ENCODE results near the gene SV2A.
"Not testable (repeated sequence)": the region's sequence is repeated elsewhere in the genome, so short reads cannot be mapped to it uniquely, and the experiment has no call there.

The SV2A gene

DNA sequence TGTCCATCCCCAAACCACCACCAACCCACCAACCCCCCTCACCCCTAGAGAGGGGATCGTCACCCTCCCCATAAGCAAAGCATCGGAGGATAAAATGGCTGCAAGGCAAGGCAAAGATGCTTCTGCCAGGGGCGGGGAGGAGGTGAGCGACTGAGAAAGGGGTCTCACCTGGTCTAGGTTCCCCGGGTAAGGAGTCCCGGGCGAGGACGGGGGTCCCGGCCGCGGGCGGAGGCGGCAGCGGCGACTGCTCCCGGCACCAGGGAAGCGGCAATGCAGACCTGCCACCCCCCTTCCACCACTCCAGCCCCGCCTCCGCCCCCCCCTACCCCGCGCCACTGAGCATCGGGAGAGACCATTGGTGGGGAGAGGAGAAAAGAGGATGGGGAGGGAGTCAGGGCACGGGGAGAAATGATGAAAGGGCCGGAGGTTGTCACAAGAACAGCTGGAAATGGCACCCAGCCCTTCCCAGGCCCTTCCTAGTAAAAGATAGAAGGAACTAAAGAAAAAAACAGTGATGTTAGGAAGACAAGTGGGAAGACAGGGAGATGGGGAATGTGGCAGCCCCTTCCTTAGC is at the start of gene SV2A:
TSS of gene SV2A (minus strand) at position 274 of the 574 bp plus-strand sequence. CDS start 4,004 bp downstream, outside the sequence.
- peak; percentile 78 for DNase-seq (ENCODE audit: low spot score)

DNA sequence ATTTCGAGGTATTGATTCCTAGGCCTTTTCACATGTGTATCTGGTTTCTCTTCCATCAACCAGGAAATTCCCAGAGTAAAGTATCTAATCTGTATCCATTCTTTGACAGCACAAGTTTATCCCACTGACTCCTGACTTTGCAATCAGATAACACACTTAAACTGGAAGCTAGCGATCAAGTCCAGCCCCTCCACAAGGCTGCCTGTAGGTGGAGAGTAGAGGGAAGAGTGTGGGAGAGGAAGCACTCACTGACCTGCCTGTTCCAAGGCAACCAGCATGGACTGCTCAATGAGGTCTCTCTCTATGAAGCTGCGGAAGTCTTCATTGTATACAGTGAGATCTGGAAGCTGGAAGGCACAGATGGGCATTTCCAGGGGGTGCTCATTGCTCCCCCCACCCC is 49.4 kb upstream of the SV2A start:
- DNase-seq (ENCODE audit: low spot score), result no peak

DNA sequence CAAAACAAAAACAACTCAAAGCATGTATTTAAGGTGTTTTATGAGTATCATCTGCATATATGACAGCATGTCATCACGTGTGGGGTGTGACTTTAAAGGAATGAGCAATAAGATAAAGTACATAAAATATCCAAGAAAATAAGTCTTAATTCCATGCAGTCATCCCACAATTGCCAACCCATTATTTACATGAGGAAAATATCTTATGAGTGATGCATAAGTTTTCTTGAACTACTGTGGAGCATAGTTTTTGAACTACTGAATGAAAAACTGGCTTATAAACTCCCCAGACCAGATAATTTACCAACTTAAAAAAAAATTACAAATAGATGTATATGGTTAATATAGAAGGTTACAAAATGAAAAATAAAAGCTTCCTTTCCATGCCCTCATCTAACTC is 48.8 kb upstream of the SV2A start:
- DNase-seq (ENCODE audit: low spot score), result no peak

GRCh38 chr1:149965440-149965839 is 47.8 kb upstream of the SV2A start:
- DNase-seq (ENCODE audit: low spot score), result no peak

DNA sequence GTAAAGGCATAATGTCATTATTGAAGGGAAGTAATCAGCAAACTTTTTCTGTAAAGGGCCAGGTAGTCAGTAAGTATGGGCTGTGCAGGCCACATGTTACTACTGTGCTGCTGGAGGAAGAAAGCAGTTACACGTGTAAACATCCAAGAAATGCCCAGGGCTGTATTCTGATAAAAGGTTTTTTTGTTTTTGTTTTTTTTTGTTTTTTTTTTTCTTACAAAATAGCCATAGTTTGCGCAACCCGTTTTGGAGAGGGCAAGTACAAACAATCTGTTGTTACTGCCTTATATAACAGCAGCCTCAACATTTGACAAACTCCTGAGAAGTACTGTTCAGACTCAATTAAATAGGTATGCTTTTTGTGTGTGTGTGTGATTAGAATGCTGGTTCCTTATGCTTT is 45.7 kb upstream of the SV2A start:
- DNase-seq (ENCODE audit: low spot score), result no peak

- no peak for DNase-seq (ENCODE audit: low spot score)
Measured at GRCh38 chr1:149962736-149963135, 45.1 kb upstream of the SV2A start.

DNA sequence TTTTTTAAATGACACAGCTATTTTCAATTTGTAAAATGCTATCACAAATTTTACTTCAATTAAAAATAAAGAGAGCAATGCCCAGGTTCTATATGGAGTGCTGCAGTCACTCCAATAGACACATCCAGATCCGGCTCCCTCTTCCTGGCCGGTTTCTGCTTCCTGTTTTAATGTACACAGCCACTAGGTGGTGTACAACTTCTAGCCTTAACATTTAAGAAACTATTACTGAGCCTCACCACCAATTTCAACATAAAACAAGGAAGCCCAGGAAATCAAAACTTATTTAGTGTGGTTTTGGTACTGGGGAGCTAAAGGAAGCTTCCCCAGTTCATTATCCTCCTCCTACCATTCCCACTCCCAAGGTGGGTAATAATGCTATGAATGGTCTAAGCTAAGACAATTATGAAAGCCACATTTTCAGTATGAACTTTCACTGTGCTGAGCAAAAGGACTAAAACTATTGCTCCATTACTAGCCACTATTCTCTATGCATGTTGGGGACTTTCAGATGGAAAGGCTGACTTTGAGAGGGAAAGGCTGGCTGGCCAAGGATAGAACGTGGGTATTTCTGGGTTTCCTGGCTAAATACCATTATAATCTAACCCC is 44.5 kb upstream of the SV2A start:
- DNase-seq (ENCODE audit: low spot score), result peak; percentile 79

DNA sequence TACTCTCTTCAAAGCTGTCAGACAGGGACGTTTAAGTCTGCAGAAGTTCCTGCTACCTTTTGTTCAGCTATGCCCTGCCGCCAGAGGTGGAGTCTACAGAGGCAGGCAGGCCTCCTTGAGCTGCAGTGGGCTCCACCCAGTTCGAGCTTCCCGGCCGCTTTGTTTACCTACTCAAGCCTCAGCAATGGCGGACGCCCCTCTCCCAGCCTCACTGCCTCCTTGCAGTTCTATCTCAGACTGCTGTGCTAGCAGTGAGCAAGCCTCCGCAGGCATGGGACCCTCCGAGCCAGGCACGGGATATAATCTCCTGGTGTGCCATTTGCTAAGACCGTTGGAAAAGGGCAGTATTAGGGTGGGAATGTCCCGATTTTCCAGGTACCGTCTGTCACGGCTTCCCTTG is 39.9 kb upstream of the SV2A start:
- DNase-seq (ENCODE audit: low spot score), result not testable (repeated sequence)

DNA sequence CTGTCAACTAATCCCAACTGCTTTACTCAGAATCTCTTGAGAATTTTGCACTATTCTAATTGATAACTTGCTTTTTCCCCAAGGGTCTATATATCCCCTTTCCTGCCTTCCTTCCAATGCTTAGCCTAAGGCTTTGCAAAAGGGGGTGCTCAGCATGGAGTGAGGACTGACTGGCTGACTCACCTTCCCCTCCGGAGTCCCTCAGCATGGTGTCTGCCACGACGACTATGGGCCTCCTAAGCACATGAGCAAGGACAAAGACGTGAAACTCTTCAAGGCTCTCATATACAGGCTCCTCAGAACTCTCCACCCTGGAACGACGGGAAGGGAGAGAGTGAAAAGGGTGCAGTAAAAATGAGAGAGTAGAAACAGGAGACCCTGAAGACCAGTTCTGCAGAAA is 32.3 kb upstream of the SV2A start:
- DNase-seq (ENCODE audit: low spot score), result no peak

DNA sequence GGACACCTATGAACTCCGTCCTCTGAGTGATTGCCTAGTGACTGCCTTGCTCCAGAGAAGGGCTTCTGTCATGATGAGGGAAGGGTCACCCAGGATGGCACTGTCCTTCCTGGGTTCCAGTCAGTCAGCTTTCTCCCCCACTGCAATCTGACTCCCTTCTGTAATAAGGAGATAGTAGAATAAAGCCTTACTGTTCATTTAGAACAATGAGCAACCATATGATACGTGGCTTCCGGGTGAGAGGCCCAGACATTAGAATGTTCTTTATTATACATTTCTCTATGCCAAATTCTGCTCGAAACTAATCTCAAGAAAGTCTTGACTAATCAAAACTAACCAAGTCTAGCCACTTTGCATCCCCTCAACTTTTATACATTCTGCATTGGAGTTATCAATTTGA is 27.6 kb upstream of the SV2A start:
- no peak for DNase-seq (ENCODE audit: low spot score)

- no peak for DNase-seq (ENCODE audit: low spot score)
Measured at GRCh38 chr1:149942885-149943284, 25.2 kb upstream of the SV2A start.

- DNase-seq (ENCODE audit: low spot score), result no peak
Measured at GRCh38 chr1:149942207-149942606, 24.6 kb upstream of the SV2A start.

DNA sequence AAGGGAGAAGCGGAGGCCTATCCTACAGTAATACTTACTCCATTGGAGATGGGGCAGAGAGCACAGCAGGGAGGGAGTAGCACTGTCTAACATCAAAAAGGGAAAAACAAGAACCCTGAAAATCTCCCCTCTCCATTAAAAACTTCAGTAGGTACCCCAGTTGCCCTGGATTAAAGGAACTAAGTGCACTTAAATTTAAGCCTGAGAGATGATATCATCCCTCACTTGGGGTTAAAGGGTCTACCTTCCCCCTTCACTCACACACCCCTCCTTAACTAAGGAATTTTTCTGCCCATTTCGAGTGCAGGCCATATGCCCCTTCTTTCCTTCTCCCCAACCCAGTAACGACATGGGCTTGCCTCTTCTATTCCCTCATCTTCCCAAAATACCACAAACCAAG is 22.8 kb upstream of the SV2A start:
- no peak for DNase-seq (ENCODE audit: low spot score)

DNA sequence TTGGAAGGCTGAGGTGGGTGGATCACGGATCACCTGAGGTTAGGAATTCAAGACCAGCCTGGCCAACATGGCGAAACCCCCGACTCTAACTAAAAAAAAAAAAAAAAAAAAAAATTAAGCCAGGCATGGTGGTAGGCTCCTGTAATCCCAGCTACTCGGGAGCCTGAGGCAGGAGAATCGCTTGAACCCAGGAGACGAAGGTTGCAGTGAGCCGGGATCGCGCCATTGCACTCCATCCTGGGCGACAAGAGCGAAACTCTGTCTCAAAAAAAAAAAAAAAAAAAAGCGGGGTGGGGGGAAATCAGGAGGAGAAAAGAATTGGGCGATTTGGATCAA is 21.0 kb upstream of the SV2A start:
- not testable (repeated sequence) for DNase-seq (ENCODE audit: low spot score)

DNA sequence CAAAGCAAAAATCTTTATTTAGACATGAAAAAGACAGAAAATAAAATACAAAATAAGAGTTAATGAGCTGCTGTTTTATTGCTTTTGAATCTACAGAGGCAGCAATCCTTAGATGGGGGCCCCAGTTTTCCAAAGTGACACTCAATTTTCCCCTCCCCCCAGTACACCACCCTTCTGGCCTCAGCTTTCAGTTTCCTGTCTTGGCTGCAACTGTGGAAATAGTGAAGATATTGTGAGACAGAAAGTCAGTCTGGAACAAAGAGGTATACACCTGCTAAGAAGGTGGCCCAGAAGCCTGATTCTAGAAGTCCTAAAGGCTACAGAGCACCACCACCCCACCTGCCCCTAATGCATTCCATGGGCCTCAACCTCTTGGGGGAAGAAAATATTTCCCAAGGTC is 20.1 kb upstream of the SV2A start:
- DNase-seq (ENCODE audit: low spot score), result no peak

- no peak for DNase-seq (ENCODE audit: low spot score)
Measured at GRCh38 chr1:149936992-149937705, 19.5 kb upstream of the SV2A start.

DNA sequence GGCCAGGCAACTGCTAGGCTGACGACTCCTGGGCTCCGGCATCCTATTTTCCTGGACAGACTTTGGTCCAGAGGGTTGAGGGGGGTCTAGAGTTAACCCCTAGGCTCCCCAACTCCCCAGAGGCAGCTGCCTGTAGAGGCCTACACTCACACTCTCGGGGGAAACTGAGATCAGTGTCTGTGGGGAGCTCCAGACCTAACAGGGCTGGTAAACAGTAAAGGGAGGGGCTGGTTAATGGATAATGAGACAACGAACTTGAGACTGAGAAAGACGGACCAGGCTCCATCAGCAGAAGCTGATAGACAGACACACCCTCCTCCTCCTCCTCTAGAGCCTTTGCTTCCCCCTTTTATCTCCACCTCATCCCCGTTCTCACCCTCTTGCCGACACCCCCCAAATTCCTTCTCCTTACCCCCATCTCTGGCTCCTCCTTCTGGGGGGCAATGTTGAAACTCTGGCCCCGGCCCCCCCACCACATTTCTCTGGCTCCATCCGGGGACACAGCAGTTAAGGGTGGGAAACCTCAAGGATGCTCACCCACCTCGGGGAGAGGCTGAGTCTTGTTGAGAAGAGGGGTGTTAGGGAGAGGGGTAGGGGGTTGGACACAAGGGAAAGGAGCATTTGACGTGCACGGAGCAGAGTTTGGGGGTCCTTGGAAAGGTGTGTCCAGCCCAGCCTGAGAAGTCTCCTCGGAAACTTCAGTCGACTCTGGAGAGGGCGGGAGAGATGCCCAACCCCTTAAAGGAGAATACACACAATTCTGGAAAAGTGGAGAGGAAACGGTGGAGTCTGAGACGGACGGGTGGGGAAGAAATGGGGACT is 18.7 kb upstream of the SV2A start, which contains the start of gene MTMR11:
TSS of gene MTMR11 (minus strand) at position 710 of the 822 bp plus-strand sequence. CDS start at position 478, 232 bp downstream.
- DNase-seq (ENCODE audit: low spot score), result no peak

GRCh38 chr1:149934356-149934755 is 16.7 kb upstream of the SV2A start:
- DNase-seq (ENCODE audit: low spot score), result no peak

- DNase-seq (ENCODE audit: low spot score), result no peak
Measured at GRCh38 chr1:149933208-149933607, 15.6 kb upstream of the SV2A start.

- DNase-seq (ENCODE audit: low spot score), result no peak
Measured at GRCh38 chr1:149932474-149932873, 14.8 kb upstream of the SV2A start.

- DNase-seq (ENCODE audit: low spot score), result no peak
Measured at GRCh38 chr1:149931212-149931790, 13.7 kb upstream of the SV2A start.

- DNase-seq (ENCODE audit: low spot score), result no peak
Measured at GRCh38 chr1:149929856-149930255, 12.2 kb upstream of the SV2A start.
